ENCODE data around the gene C21orf91. TPM values are rescaled to one million over a fixed set of nuclear protein-coding genes. Genes with fewer than 3 reads are reported as not detected.

Gene C21orf91
- total and polyA plus RNA-seq, 2 experiments from 2014 or later: 10.9 to 20.0 TPM

- TF ChIP-seq ZNF462 (CRISPR knock-in tag; IDR thresholded peaks at IDR 0.05): no peak
Observed at GRCh38 chr21:17819877-17820229, 697 bp upstream of the C21orf91 start (continued).

- TF ChIP-seq JUNB (IDR thresholded peaks at IDR 0.05; ENCODE audit: unreplicated experiment) (no peak), POLR2AphosphoS5 (IDR thresholded peaks at IDR 0.05; ENCODE audit: low read depth) (no peak), ZNF331 (CRISPR knock-in tag; IDR thresholded peaks at IDR 0.05; ENCODE audit: low read depth) (no peak), STAT1 (IDR thresholded peaks at IDR 0.05; ENCODE audit: unreplicated experiment) (no peak)
- TF ChIP-seq, protein P1, sequence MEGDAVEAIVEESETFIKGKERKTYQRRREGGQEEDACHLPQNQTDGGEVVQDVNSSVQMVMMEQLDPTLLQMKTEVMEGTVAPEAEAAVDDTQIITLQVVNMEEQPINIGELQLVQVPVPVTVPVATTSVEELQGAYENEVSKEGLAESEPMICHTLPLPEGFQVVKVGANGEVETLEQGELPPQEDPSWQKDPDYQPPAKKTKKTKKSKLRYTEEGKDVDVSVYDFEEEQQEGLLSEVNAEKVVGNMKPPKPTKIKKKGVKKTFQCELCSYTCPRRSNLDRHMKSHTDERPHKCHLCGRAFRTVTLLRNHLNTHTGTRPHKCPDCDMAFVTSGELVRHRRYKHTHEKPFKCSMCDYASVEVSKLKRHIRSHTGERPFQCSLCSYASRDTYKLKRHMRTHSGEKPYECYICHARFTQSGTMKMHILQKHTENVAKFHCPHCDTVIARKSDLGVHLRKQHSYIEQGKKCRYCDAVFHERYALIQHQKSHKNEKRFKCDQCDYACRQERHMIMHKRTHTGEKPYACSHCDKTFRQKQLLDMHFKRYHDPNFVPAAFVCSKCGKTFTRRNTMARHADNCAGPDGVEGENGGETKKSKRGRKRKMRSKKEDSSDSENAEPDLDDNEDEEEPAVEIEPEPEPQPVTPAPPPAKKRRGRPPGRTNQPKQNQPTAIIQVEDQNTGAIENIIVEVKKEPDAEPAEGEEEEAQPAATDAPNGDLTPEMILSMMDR (conservative IDR thresholded peaks at IDR 0.05; ENCODE audit: low read depth in 2 of 2): no peak
- H2AFZ ChIP-seq: peak overlapping the region; percentile 66; the same call in 1 of the 2 replicates
- peaks cover 17% of the 10 kb centered on the region for H3K4me1 ChIP-seq (ENCODE audit: insufficient read depth)
- Mint-ChIP-seq H3K27ac (peak overlapping the region; percentile 96), H3K4me3 (peak overlapping the region; percentile 93), H3K9me3 (no peaks in the 10 kb centered on the region), H3K36me3 (ENCODE audit: low read depth) (peaks cover 29% of the 10 kb centered on the region), H3K4me1 (peaks cover 26% of the 10 kb centered on the region), H3K27me3 (ENCODE audit: insufficient read depth, low read depth, poor library complexity) (peaks cover 4% of the 10 kb centered on the region)
- DNase-seq (ENCODE audit: low spot score) (peak; percentile 76), ATAC-seq (peak; percentile 58)
- peak overlapping the region; percentile 55 for H3K4me3 ChIP-seq
- H3K79me2 ChIP-seq (replicated peaks; ENCODE audit: insufficient read depth): peaks cover 39% of the 10 kb centered on the region
- H3F3A ChIP-seq (replicated peaks; ENCODE audit: low read depth): no peaks in the 10 kb centered on the region
- H3K36me3 ChIP-seq (ENCODE audit: insufficient read depth): 0 out of 2 replicates have a peak, but pooled peaks cover 4% of the 10 kb centered on the region
- H3K27me3 ChIP-seq (ENCODE audit: insufficient read depth): no peaks in the 10 kb centered on the region
- H3K4me2 ChIP-seq: peak overlapping the region; percentile 86
- peak overlapping the region; percentile 93; the same call in 1 of the 2 replicates for H3K27ac ChIP-seq (ENCODE audit: low read depth)
- H4K20me1 ChIP-seq (replicated peaks; ENCODE audit: insufficient read depth): no peaks in the 10 kb centered on the region; the same call in 1 of the 2 replicates
- no peaks in the 10 kb centered on the region for H3K9me2 ChIP-seq (ENCODE audit: insufficient read depth)
Observed at GRCh38 chr21:17818186-17819113, 706 bp downstream of the C21orf91 start.

Data from GM23338 (cell line).